ENCODE results near the gene KIF26A. TPM values are rescaled to one million over a fixed set of nuclear protein-coding genes. Genes with fewer than 3 reads are reported as not detected.

The KIF26A gene
- total and polyA plus RNA-seq, 2 donors from 2014 or later: 2.3 to 12.3 TPM

- Histone ChIP-seq H3K9me3 (ENCODE audit: control insufficient read depth in 2 of 3, insufficient read depth in 1 of 3, low read length in 3 of 3) (no peaks in the 10 kb centered on the region), H3K4me3 (ENCODE audit: low read length in 3 of 3) (peak overlapping the region in 2 of 3 donors; percentile 41), H3K27ac (ENCODE audit: low read depth in 2 of 2, low read length in 2 of 2) (no peak overlapping the region), H3K27me3 (ENCODE audit: control insufficient read depth, insufficient read depth, low read length) (peaks cover 7% of the 10 kb centered on the region), H3K9ac (ENCODE audit: low read length in 3 of 3) (no peak overlapping the region), H3K36me3 (ENCODE audit: control insufficient read depth in 2 of 3, insufficient read depth in 3 of 3, low read length in 3 of 3) (no peaks in the 10 kb centered on the region), H3K4me1 (ENCODE audit: control insufficient read depth in 2 of 3, insufficient read depth in 2 of 3, low read depth in 1 of 3, low read length in 3 of 3) (peaks cover 0 to 5% (median 0%) of the 10 kb centered on the region in 3 donors)
- peak in 4 of 5 donors; percentile 54 to 83 (median 62) for DNase-seq
- intact Hi-C loops (cut with DNase I): no loop called here
- FAIRE-seq: no peak
- TF ChIP-seq CTCF (IDR thresholded peaks at IDR 0.05; ENCODE audit: borderline replicate concordance, extremely low read depth, insufficient read depth): no peak
Measured at GRCh38 chr14:104116756-104117340, 21.5 kb upstream of the KIF26A start.

GRCh38 chr14:104117341-104118005, 20.9 kb upstream of the KIF26A start:
- peaks cover 0 to 5% (median 0%) of the 10 kb centered on the region in 3 donors for H3K4me1 ChIP-seq (ENCODE audit: control insufficient read depth in 2 of 3, insufficient read depth in 2 of 3, low read depth in 1 of 3, low read length in 3 of 3)
- peak in 2 of 5 donors; percentile 51 to 74 for DNase-seq
- H3K27ac ChIP-seq (ENCODE audit: low read depth in 2 of 2, low read length in 2 of 2): no peak overlapping the region

GRCh38 chr14:104118006-104118844, 20.2 kb upstream of the KIF26A start:
- FAIRE-seq (no peak), DNase-seq (peak in 2 of 5 donors; percentile 46 to 73)
- intact Hi-C loops (cut with DNase I): no loop called here
- H3K27ac ChIP-seq (ENCODE audit: low read depth in 2 of 2, low read length in 2 of 2): no peak overlapping the region
- H3K9ac ChIP-seq (ENCODE audit: low read length in 3 of 3): no peak overlapping the region
- H3K27me3 ChIP-seq (ENCODE audit: control insufficient read depth, insufficient read depth, low read length): peaks cover 7% of the 10 kb centered on the region
- peaks cover 0 to 5% (median 0%) of the 10 kb centered on the region in 3 donors for H3K4me1 ChIP-seq (ENCODE audit: control insufficient read depth in 2 of 3, insufficient read depth in 2 of 3, low read depth in 1 of 3, low read length in 3 of 3)
- H3K4me3 ChIP-seq (ENCODE audit: low read length in 3 of 3): no peak overlapping the region
- TF ChIP-seq CTCF (IDR thresholded peaks at IDR 0.05; ENCODE audit: borderline replicate concordance, extremely low read depth, insufficient read depth): no peak
- H3K9me3 ChIP-seq (ENCODE audit: control insufficient read depth in 2 of 3, insufficient read depth in 1 of 3, low read length in 3 of 3): no peaks in the 10 kb centered on the region
- no peaks in the 10 kb centered on the region for H3K36me3 ChIP-seq (ENCODE audit: control insufficient read depth in 2 of 3, insufficient read depth in 3 of 3, low read length in 3 of 3)

More at GRCh38 chr14:104117341-104118005, 20.9 kb upstream of the KIF26A start:
- intact Hi-C loops (cut with DNase I): no loop called here
- H3K9me3 ChIP-seq (ENCODE audit: control insufficient read depth in 2 of 3, insufficient read depth in 1 of 3, low read length in 3 of 3): no peaks in the 10 kb centered on the region
- peaks cover 7% of the 10 kb centered on the region for H3K27me3 ChIP-seq (ENCODE audit: control insufficient read depth, insufficient read depth, low read length)
- no peak overlapping the region for H3K4me3 ChIP-seq (ENCODE audit: low read length in 3 of 3)
- H3K36me3 ChIP-seq (ENCODE audit: control insufficient read depth in 2 of 3, insufficient read depth in 3 of 3, low read length in 3 of 3): no peaks in the 10 kb centered on the region
- TF ChIP-seq CTCF (IDR thresholded peaks at IDR 0.05; ENCODE audit: borderline replicate concordance, extremely low read depth, insufficient read depth): no peak
- no peak for FAIRE-seq
- H3K9ac ChIP-seq (ENCODE audit: low read length in 3 of 3): no peak overlapping the region
